B cell (primary cell): Measurements from ENCODE around the gene LRP5.

Experiments used
- CTCF ChIP-seq: fragments of 200-600 bp; IDR thresholded peaks from one replicate; pipeline ENCODE4 v1.8.0; 2022; ENCODE audit warnings: antibody characterized with exemption, mild to moderate bottlenecking
- EZH2 ChIP-seq: IDR thresholded peaks from 2 replicates; pipeline ENCODE4 v1.6.1; 2012; ENCODE audit warnings: borderline replicate concordance, low read depth, mild to moderate bottlenecking, moderate library complexity, low read length; ENCODE audit not compliant: insufficient read depth, poor library complexity, severe bottlenecking

GRCh38 chr11:68429661-68430060 is 117.3 kb downstream of the LRP5 start:
- TF ChIP-seq CTCF (no peak), EZH2 (no peak)
